ENCODE results near the gene PCDHB8. TPM values are rescaled to one million over a fixed set of nuclear protein-coding genes. Genes with fewer than 3 reads are reported as not detected.

Gene PCDHB8
- polyA plus RNA-seq, 1 donor = 2.1 TPM

Other genes starting within 250 kb of the PCDHB8 start
- gene PCDHAC2, start 211.3 kb upstream of the PCDHB8 start, polyA plus RNA-seq (ENCODE audit: insufficient read length) = 2.0 TPM
- gene PCDHB1, start 126.4 kb upstream of the PCDHB8 start, polyA plus RNA-seq (ENCODE audit: insufficient read length) = 0.14 TPM
- 4.4 TPM for gene PCDHB2, start 83.2 kb upstream of the PCDHB8 start, polyA plus RNA-seq (ENCODE audit: insufficient read length)
- 2.6 TPM for gene PCDHB3, start 77.3 kb upstream of the PCDHB8 start, polyA plus RNA-seq (ENCODE audit: insufficient read length)
- gene PCDHB4, start 56.0 kb upstream of the PCDHB8 start, polyA plus RNA-seq (ENCODE audit: insufficient read length) = 3.1 TPM
- 3.2 TPM for gene PCDHB5, start 42.6 kb upstream of the PCDHB8 start, polyA plus RNA-seq (ENCODE audit: insufficient read length)
- 2.4 TPM for gene PCDHB6, start 27.7 kb upstream of the PCDHB8 start, polyA plus RNA-seq (ENCODE audit: insufficient read length)
- gene PCDHB7, start 5.1 kb upstream of the PCDHB8 start, polyA plus RNA-seq (ENCODE audit: insufficient read length) = 3.2 TPM
- gene PCDHB16, start 4.6 kb downstream of the PCDHB8 start, polyA plus RNA-seq (ENCODE audit: insufficient read length) = 3.9 TPM
- gene PCDHB9, start 9.4 kb downstream of the PCDHB8 start, polyA plus RNA-seq (ENCODE audit: insufficient read length) = 3.2 TPM
- 5.3 TPM for gene PCDHB10, start 14.6 kb downstream of the PCDHB8 start, polyA plus RNA-seq (ENCODE audit: insufficient read length)
- 4.4 TPM for gene PCDHB11, start 21.8 kb downstream of the PCDHB8 start, polyA plus RNA-seq (ENCODE audit: insufficient read length)
- 4.7 TPM for gene PCDHB12, start 30.9 kb downstream of the PCDHB8 start, polyA plus RNA-seq (ENCODE audit: insufficient read length)
- 2.8 TPM for gene PCDHB13, start 36.1 kb downstream of the PCDHB8 start, polyA plus RNA-seq (ENCODE audit: insufficient read length)
- gene PCDHB14, start 45.6 kb downstream of the PCDHB8 start, polyA plus RNA-seq (ENCODE audit: insufficient read length) = 7.5 TPM
- 9.4 TPM for gene PCDHB15, start 67.6 kb downstream of the PCDHB8 start, polyA plus RNA-seq (ENCODE audit: insufficient read length)
- gene SLC25A2, start 126.3 kb downstream of the PCDHB8 start, polyA plus RNA-seq (ENCODE audit: insufficient read length) = not detected
- gene TAF7, start 143.0 kb downstream of the PCDHB8 start, polyA plus RNA-seq (ENCODE audit: insufficient read length) = 76.5 TPM
- 0.77 TPM for gene PCDHGA1, start 152.7 kb downstream of the PCDHB8 start, polyA plus RNA-seq (ENCODE audit: insufficient read length)
- 2.1 TPM for gene PCDHGA2, start 161.0 kb downstream of the PCDHB8 start, polyA plus RNA-seq (ENCODE audit: insufficient read length)
- 1.0 TPM for gene PCDHGA3, start 166.0 kb downstream of the PCDHB8 start, polyA plus RNA-seq (ENCODE audit: insufficient read length)
- 0.45 TPM for gene PCDHGB1, start 172.3 kb downstream of the PCDHB8 start, polyA plus RNA-seq (ENCODE audit: insufficient read length)
- 1.6 TPM for gene PCDHGA4, start 177.2 kb downstream of the PCDHB8 start, polyA plus RNA-seq (ENCODE audit: insufficient read length)
- 2.8 TPM for gene PCDHGB2, start 182.2 kb downstream of the PCDHB8 start, polyA plus RNA-seq (ENCODE audit: insufficient read length)
- 2.6 TPM for gene PCDHGA5, start 186.4 kb downstream of the PCDHB8 start, polyA plus RNA-seq (ENCODE audit: insufficient read length)
- 1.8 TPM for gene PCDHGB3, start 192.5 kb downstream of the PCDHB8 start, polyA plus RNA-seq (ENCODE audit: insufficient read length)
- gene PCDHGA6, start 196.1 kb downstream of the PCDHB8 start, polyA plus RNA-seq (ENCODE audit: insufficient read length) = 4.4 TPM
- 1.6 TPM for gene PCDHGA7, start 205.0 kb downstream of the PCDHB8 start, polyA plus RNA-seq (ENCODE audit: insufficient read length)
- 2.6 TPM for gene PCDHGB4, start 209.9 kb downstream of the PCDHB8 start, polyA plus RNA-seq (ENCODE audit: insufficient read length)
- gene PCDHGA8, start 214.8 kb downstream of the PCDHB8 start, polyA plus RNA-seq (ENCODE audit: insufficient read length) = 0.80 TPM
- 4.1 TPM for gene PCDHGB5, start 220.2 kb downstream of the PCDHB8 start, polyA plus RNA-seq (ENCODE audit: insufficient read length)
- 4.4 TPM for gene PCDHGA9, start 225.0 kb downstream of the PCDHB8 start, polyA plus RNA-seq (ENCODE audit: insufficient read length)
- 4.0 TPM for gene PCDHGB6, start 230.2 kb downstream of the PCDHB8 start, polyA plus RNA-seq (ENCODE audit: insufficient read length)
- 1.6 TPM for gene PCDHGA10, start 235.2 kb downstream of the PCDHB8 start, polyA plus RNA-seq (ENCODE audit: insufficient read length)
- 9.9 TPM for gene PCDHGB7, start 239.9 kb downstream of the PCDHB8 start, polyA plus RNA-seq (ENCODE audit: insufficient read length)
- 3.0 TPM for gene PCDHGA11, start 243.3 kb downstream of the PCDHB8 start, polyA plus RNA-seq (ENCODE audit: insufficient read length)

Measured in hindlimb muscle (tissue), 1 donor.